GM23248 (cell line): ENCODE data around the gene ADAMTS17.

ENCODE experiments used
- EZH2 ChIP-seq: fragments of 200-600 bp; sonication (generic); IDR thresholded peaks from 2 replicates; pipeline ENCODE4 v1.6.1; 2018; ENCODE audit warnings: antibody characterized with exemption, mild to moderate bottlenecking; ENCODE audit not compliant: insufficient read depth, poor library complexity, severe bottlenecking
- EZH2phosphoT487 ChIP-seq: fragments of 200-600 bp; sonication (generic); IDR thresholded peaks from 2 replicates; pipeline ENCODE4 v1.6.1; 2018; ENCODE audit warnings: antibody characterized with exemption, moderate library complexity, mild to moderate bottlenecking, low read depth; ENCODE audit not compliant: insufficient read depth

DNA sequence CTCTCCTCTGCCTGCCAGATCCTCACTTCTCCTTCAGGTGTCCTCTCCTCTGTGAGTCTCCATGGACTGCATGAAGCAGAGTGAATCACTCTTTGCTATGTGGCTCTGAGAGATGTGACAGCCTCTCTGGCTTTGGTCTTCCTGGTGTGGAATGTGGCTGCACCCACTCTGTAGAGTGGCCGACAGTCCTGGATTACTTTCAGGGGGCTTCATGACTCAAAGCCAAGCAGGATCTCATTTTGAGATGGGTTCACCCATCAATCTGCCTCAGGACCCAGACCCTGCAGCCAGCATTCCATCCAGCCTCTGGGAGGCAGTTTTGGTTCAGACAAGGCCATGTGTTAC lies 386.6 kb downstream of the ADAMTS17 start:
- TF ChIP-seq EZH2, result no peak
- TF ChIP-seq EZH2phosphoT487, result no peak
